ENCODE data around the gene REEP1.
"Not testable (repeated sequence)": the region's sequence is repeated elsewhere in the genome, so short reads cannot be mapped to it uniquely, and the experiment has no call there.

REEP1 gene

GRCh38 chr2:86345783-86346370, 8.5 kb upstream of the REEP1 start:
- DNase-seq (ENCODE audit: low spot score), result not testable (repeated sequence)

GRCh38 chr2:86344404-86344803, 7.0 kb upstream of the REEP1 start:
- no peak for DNase-seq (ENCODE audit: low spot score)

- no peak for DNase-seq (ENCODE audit: low spot score)
Measured at GRCh38 chr2:86342488-86342887, 5.1 kb upstream of the REEP1 start.

GRCh38 chr2:86341470-86341869, 4.0 kb upstream of the REEP1 start:
- DNase-seq (ENCODE audit: low spot score), result no peak

- no peak for DNase-seq (ENCODE audit: low spot score)
Measured at GRCh38 chr2:86338778-86339295, 1.4 kb upstream of the REEP1 start.

- DNase-seq (ENCODE audit: low spot score), result no peak
Measured at GRCh38 chr2:86336675-86337243, 667 bp downstream of the REEP1 start.

- DNase-seq (ENCODE audit: low spot score), result no peak
Measured at GRCh38 chr2:86335865-86336674, 1.4 kb downstream of the REEP1 start.

- DNase-seq (ENCODE audit: low spot score), result no peak
Measured at GRCh38 chr2:86333378-86333777, 4.0 kb downstream of the REEP1 start.

GRCh38 chr2:86332654-86333053, 4.8 kb downstream of the REEP1 start:
- no peak for DNase-seq (ENCODE audit: low spot score)

GRCh38 chr2:86331384-86331783, 6.0 kb downstream of the REEP1 start:
- DNase-seq (ENCODE audit: low spot score), result no peak

GRCh38 chr2:86330001-86330400, 7.4 kb downstream of the REEP1 start:
- DNase-seq (ENCODE audit: low spot score), result no peak

- DNase-seq (ENCODE audit: low spot score), result no peak
Measured at GRCh38 chr2:86323273-86324021, 14.0 kb downstream of the REEP1 start.

GRCh38 chr2:86319700-86320580, 17.5 kb downstream of the REEP1 start:
- DNase-seq (ENCODE audit: low spot score), result no peak

GRCh38 chr2:86315084-86315483, 22.3 kb downstream of the REEP1 start:
- no peak for DNase-seq (ENCODE audit: low spot score)

- DNase-seq (ENCODE audit: low spot score), result no peak
Measured at GRCh38 chr2:86314125-86314524, 23.3 kb downstream of the REEP1 start.

GRCh38 chr2:86313341-86313740, 24.1 kb downstream of the REEP1 start:
- DNase-seq (ENCODE audit: low spot score), result no peak

GRCh38 chr2:86311879-86312278, 25.5 kb downstream of the REEP1 start:
- no peak for DNase-seq (ENCODE audit: low spot score)

- no peak for DNase-seq (ENCODE audit: low spot score)
Measured at GRCh38 chr2:86309966-86310365, 27.5 kb downstream of the REEP1 start.

GRCh38 chr2:86308984-86309695, 28.3 kb downstream of the REEP1 start:
- DNase-seq (ENCODE audit: low spot score), result no peak

- no peak for DNase-seq (ENCODE audit: low spot score)
Measured at GRCh38 chr2:86308356-86308755, 29.1 kb downstream of the REEP1 start.

- DNase-seq (ENCODE audit: low spot score), result no peak
Measured at GRCh38 chr2:86307431-86307830, 30.0 kb downstream of the REEP1 start.
